PC-3 (cell line): ENCODE measurements around the gene CXCR3.

ENCODE experiments used
- CTCF ChIP-seq: fragments of 300-600 bp; sonication (generic); conservative IDR thresholded peaks from 2 replicates; pipeline ENCODE4 v1.5.1; 2017; ENCODE audit warnings: antibody characterized with exemption, low read depth, mild to moderate bottlenecking, low read length
- EZH2 ChIP-seq: fragments of 300-600 bp; sonication (generic); IDR thresholded peaks from one replicate; pipeline ENCODE4 v1.6.1; 2017; ENCODE audit warnings: antibody characterized with exemption, mild to moderate bottlenecking, low read length; ENCODE audit not compliant: unreplicated experiment

DNA sequence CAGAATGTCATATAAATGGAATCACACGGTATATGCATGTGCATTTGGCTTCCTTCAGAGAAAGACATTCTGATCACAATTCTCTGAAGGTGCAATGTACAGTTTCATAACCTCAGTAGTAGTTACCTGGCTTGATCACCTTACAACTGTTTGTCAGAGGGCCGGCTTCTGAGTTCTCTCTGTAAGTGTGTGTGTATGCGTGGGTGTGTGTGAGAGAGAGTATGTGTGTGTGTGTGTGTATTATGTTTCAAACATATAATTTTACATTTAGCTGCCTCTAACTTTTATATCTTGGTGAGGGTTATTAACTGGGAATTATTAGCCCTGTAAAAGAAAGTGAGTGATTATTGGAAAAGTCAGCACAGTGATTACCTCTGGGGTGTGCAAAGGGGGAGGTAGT is 41.0 kb upstream of the CXCR3 start:
- TF ChIP-seq CTCF, result no peak
- TF ChIP-seq EZH2, result no peak
